A673 (cell line): ENCODE measurements around the gene GALNT13.

Experiments used
- CTCF ChIP-seq: fragments of 300-800, 200-600 bp; sonication (generic); conservative IDR thresholded peaks from 2 replicates; pipeline ENCODE4 v1.5.1; 2017; ENCODE audit warnings: low read depth, mild to moderate bottlenecking, antibody characterized with exemption, low read length, moderate library complexity, mixed read lengths
- EZH2 ChIP-seq: fragments of 200-600 bp; sonication (generic); IDR thresholded peaks from 2 replicates; pipeline ENCODE4 v1.6.1; 2017; ENCODE audit warnings: borderline replicate concordance, low read depth, mild to moderate bottlenecking, mixed read lengths, antibody characterized with exemption, low read length; ENCODE audit not compliant: poor library complexity, severe bottlenecking

GRCh38 chr2:154223726-154224125, 352.0 kb downstream of the GALNT13 start:
- TF ChIP-seq CTCF (no peak), EZH2 (no peak)
